Activated T-helper 1 cell treated with Interleukin-2 at 50 U/mL for 16 hours (primary cell): ENCODE results near the gene CCDC185.

ENCODE experiments used
- DNase-seq: peaks from one replicate; pipeline ENCODE4 v3.0.0-alpha.2; 2020; ENCODE audit warnings: low read depth

The CCDC185 gene

GRCh38 chr1:223393275-223394214, at the start of gene CCDC185:
TSS of gene CCDC185 (plus strand) at chr1:223393415. CDS start at chr1:223393476, 61 bp downstream.
- no peak for DNase-seq

DNA sequence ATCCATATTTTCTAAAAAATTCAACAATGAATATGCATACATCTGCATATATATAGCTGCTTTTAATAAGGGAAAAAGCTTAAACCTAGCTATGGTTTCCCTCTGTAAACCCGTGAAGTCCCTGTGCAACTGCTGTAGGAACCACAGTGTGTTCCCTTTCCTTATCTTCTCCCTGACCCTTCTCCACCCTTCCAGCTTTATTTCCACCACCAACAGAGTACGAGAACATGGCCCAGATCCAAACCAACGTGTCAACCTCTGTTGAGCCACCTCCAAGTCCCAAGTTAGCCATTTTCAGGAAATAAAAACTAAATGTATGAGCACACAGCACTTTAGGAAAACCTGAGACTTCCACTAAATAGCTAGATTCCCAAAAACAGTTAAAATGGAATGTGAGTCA, 49.5 kb upstream of the CCDC185 start:
- DNase-seq, result no peak

- no peak for DNase-seq
Measured at GRCh38 chr1:223344491-223344890, 48.7 kb upstream of the CCDC185 start.

- no peak for DNase-seq
Measured at GRCh38 chr1:223345720-223346119, 47.5 kb upstream of the CCDC185 start.

GRCh38 chr1:223346311-223346710, 46.9 kb upstream of the CCDC185 start:
- no peak for DNase-seq

- no peak for DNase-seq
Measured at GRCh38 chr1:223347583-223347982, 45.6 kb upstream of the CCDC185 start.

DNA sequence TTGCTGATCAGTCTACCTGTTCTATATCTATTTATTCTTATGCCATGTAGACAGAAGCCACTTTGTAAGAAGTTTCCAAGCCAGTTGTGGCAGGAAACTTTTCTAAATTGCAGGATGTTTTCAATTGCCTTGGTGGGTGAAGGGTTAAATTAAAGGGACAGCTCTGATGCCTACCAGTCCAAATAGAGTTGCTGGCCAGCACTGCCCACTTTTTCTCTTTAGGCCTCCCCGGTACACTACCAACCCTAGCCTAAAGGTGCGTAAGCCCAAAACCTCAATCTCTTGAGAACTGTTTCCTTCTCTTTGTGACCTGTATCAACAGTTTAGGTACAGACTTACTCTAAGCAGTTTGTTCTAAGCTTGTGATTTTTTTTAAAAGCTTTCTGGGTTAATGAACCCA, 44.8 kb upstream of the CCDC185 start:
- DNase-seq, result no peak

DNA sequence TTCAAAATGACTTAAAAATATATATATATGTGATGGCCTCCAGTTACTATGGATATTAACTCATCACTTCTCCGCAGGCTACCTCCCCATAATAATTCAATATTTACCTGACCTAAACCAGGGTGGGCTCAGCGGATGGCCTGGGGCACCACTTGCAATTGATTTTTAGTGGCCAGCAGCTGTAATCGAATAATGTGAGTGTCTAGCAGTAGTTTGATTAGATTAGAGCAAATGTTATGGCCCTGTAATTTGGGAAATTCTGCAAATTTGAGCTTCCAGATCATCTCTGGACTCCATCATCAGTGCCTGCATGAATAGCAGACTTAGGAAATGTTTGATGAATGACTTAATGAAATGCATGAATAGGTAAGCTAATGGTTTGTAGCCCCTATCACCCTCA, 44.0 kb upstream of the CCDC185 start:
- DNase-seq, result no peak

- no peak for DNase-seq
Measured at GRCh38 chr1:223350361-223350908, 42.8 kb upstream of the CCDC185 start.

DNA sequence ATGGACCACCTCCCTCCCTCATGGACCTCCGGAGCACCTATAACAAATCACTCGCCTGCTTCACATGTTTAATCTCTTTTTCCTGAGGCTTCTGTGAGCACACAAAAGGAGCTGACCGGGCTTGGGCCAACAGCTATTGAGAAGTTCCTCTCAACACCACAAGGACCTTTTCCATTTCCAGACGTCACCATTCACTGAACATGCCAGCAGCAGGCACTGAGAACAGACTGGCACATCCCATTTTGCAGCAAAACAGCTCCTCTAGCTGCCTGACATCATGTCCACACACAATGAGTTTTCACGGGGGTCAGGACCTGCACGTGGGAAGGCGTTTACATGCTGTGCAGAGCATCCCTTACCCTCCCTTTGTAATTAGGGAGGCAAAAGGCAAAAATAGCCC, 40.3 kb upstream of the CCDC185 start:
- DNase-seq, result no peak

DNA sequence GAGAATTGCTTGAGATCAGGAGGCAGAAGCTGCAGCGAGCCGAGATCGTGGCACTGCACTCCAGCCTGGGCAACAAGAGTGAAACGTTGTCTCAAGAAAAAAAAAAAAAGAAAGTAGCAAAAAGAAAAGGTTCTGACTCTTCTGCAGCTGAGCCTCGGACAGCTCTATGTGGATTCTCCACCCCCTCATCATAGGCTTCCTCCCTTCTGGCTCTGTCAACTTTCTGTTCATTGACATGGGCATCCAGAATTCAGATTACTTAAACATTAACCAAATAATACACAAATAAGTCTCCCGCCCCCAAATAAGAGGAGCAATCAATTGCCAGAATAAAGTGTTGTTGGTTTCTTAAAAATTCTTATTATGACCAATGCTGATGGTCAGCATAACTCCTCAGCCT, 39.3 kb upstream of the CCDC185 start:
- DNase-seq, result no peak

- no peak for DNase-seq
Measured at GRCh38 chr1:223355699-223356098, 37.5 kb upstream of the CCDC185 start.

- DNase-seq, result no peak
Measured at GRCh38 chr1:223358826-223359225, 34.4 kb upstream of the CCDC185 start.

DNA sequence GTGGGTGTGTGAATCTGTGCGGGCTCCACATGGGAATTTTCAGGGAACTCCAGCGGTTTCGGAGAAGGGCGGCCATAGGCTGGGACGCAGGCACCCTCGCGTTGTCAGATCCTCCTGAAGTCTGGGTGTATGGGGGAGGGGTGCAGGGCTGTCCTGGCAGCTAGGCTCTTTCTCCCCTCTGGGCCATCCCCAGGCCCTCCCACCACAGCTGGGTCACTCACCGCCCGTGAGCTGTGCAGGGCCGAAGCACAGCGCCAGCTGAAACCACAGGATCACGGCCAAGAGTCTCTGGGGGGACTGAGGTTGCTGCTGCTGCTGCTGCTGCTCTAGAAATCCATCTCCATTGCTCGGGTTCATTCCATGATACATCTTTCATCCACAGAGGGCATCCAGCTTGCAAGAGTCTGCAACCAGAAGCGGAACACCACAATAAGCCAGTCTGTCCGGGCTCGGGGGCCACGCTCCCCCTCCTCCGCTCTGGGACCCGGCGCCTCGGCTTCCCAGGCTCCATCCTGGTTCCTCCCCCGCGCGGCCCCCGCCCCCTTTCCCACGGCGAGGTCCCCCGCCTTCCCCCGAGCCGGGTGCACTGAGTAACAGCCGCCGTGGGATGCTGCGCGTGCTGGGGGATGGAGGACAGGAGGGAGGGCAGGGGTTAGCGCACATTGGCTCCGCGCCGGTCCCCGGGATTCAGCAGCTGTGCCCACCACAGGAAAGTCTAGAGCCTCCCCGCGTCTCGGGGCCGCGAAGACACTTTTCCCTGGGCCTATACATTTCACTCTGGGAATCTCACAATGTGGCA, 30.0 kb upstream of the CCDC185 start:
- no peak for DNase-seq

GRCh38 chr1:223363856-223364684, 29.1 kb upstream of the CCDC185 start, which contains the start of gene SUSD4:
TSS of gene SUSD4 (minus strand) at chr1:223364176. CDS start at chr1:223363425, 751 bp downstream.
- peak; percentile 43 for DNase-seq

GRCh38 chr1:223364685-223365382, 28.4 kb upstream of the CCDC185 start:
- DNase-seq, result no peak

GRCh38 chr1:223374064-223374610, 19.1 kb upstream of the CCDC185 start:
- DNase-seq, result no peak

DNA sequence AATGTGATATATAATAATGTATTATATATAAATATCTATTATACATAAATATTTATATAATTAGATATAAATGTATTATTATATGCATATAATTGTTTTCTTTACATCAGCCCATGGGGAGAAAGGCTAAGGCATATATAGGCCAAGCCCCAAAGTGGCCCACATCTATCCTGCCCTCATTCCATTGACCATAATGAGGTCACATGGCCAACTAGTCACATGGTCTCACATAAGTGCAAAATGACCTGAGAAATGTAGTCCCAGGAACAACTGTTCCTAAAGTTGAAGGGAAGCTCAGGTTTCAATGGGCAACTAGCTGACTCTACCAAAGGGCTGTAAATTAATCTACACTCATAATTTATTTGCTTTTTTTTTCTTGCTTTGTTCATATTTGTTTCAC, 14.5 kb upstream of the CCDC185 start:
- DNase-seq, result no peak

DNA sequence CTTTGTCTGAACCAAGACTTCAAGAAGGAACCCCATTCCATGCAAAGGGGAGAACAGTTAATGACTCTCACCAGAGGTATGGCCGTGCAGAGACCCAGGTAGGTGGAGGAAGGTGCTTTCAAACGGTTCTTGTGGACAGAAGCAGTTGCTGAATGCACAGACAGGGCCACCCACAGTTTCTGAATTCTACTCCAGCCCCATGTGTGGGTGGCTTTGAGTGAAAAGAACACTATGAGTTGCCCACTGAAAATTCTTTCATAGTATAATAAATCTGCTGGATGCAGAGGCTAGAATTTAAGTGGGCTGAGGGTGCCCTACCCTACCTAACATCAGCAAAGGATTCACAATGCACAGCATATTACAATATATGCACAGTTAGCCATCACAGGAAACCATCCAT, 7.2 kb upstream of the CCDC185 start:
- DNase-seq, result no peak

DNA sequence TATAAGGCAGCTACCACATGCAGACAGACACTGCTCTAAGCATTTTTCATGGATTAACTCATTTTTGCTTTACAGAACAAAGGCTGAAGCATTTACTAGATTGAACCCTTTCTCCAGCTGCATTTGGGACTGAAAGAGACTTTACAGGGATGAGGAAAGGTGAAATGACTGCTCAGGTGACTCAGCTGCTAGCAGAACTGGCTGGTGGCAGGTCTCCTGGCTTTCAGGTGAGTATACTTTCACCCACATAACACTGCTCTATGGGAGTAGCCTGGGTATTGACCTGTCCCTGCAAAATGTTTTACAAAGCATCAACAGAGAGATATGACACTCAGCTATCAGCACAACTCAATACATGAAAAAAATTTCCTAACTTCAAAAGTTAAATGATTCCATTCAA, 2.6 kb upstream of the CCDC185 start:
- no peak for DNase-seq

GRCh38 chr1:223394242-223394641, 1.0 kb downstream of the CCDC185 start:
- no peak for DNase-seq
